HFF-Myc (cell line): ENCODE results near the gene JAZF1.

ENCODE experiments used
- DNase-seq: peaks from one replicate; pipeline ENCODE4 v3.0.0-alpha.2; 2011; ENCODE audit warnings: low read depth; ENCODE audit errors: extremely low read depth
- H3K4me3 ChIP-seq: replicated peaks from 2 replicates; pipeline ENCODE4 v1.5.1; 2011; ENCODE audit warnings: low read depth, mild to moderate bottlenecking, control low read depth, low read length
- CTCF ChIP-seq: IDR thresholded peaks from 2 replicates; pipeline ENCODE4 v1.5.1; 2012; ENCODE audit warnings: mild to moderate bottlenecking, low read depth, low read length, control low read depth; ENCODE audit errors: missing control alignments

Gene JAZF1

GRCh38 chr7:27952456-27953285 is 227.9 kb downstream of the JAZF1 start:
- DNase-seq: peak; percentile 84
- no peak for TF ChIP-seq CTCF
- no peak overlapping the region for H3K4me3 ChIP-seq

- no peak for TF ChIP-seq CTCF
- H3K4me3 ChIP-seq: no peak overlapping the region
Observed at GRCh38 chr7:27950123-27950522, 230.5 kb downstream of the JAZF1 start.

GRCh38 chr7:27948861-27949260 is 231.7 kb downstream of the JAZF1 start:
- TF ChIP-seq CTCF: no peak
- DNase-seq: no peak
- no peak overlapping the region for H3K4me3 ChIP-seq

More at GRCh38 chr7:27950123-27950522, 230.5 kb downstream of the JAZF1 start:
- DNase-seq: no peak

- no peak for DNase-seq
- no peak for TF ChIP-seq CTCF
Observed at GRCh38 chr7:27947586-27948278, 232.9 kb downstream of the JAZF1 start.

GRCh38 chr7:27946351-27946750 is 234.2 kb downstream of the JAZF1 start:
- no peak for TF ChIP-seq CTCF

More at GRCh38 chr7:27947586-27948278, 232.9 kb downstream of the JAZF1 start:
- H3K4me3 ChIP-seq: no peak overlapping the region

GRCh38 chr7:27945058-27945795 is 235.4 kb downstream of the JAZF1 start:
- H3K4me3 ChIP-seq: no peak overlapping the region
- DNase-seq: no peak
- no peak for TF ChIP-seq CTCF

More at GRCh38 chr7:27946351-27946750, 234.2 kb downstream of the JAZF1 start:
- no peak for DNase-seq
- H3K4me3 ChIP-seq: no peak overlapping the region
